ENCODE results near the gene TFE3.

DNA sequence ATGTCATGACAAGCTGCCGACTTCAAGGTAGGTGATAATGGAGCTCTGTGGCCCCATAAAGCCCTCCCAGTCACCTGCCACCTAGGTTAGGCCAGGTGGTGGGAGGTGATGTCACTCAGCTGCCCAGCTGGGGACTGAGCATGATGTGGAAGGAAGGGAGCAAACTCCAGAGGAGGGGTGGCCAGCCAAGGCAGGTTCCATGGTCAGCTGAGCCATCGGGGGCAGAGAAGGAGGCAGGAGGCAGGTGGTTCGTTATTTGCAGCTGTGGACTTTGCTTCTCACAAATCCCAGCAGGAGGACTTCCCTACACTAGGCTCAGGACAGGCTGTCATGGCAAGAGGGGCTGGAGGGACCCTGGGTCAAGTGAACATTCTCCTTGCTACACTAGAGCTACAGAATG, 17.8 kb upstream of the TFE3 start:
- TF ChIP-seq POLR2AphosphoS5 (IDR thresholded peaks at IDR 0.05; ENCODE audit: borderline replicate concordance, low read depth, low read length) = no peak
- no peak for TF ChIP-seq EZH2 (IDR thresholded peaks at IDR 0.05)
